GM18505 (cell line): ENCODE results near the gene HBS1L.
A peak's percentile ranks its signal among the peaks of the same experiment; 100 is the strongest.
"Not testable (repeated sequence)": the region's sequence is repeated elsewhere in the genome, so short reads cannot be mapped to it uniquely, and the experiment has no call there.

Experiments
- ATAC-seq: cut with Tn5 transposase; IDR thresholded peaks from one replicate; pipeline ENCODE4 v1.9.1; 2021; ENCODE audit not compliant: unreplicated experiment
- POLR2A ChIP-seq: IDR thresholded peaks from 4 replicates; pipeline ENCODE4 v1.6.1; 2011; ENCODE audit warnings: borderline replicate concordance; ENCODE audit not compliant: insufficient read depth, insufficient read length; ENCODE audit errors: extremely low read depth

HBS1L gene

GRCh38 chr6:135066397-135066796, 11.8 kb upstream of the HBS1L start:
- no peak for ATAC-seq
- no peak for TF ChIP-seq POLR2A

- no peak for TF ChIP-seq POLR2A
- no peak for ATAC-seq
Measured at GRCh38 chr6:135064586-135064985, 10.0 kb upstream of the HBS1L start.

GRCh38 chr6:135063926-135064325, 9.3 kb upstream of the HBS1L start:
- ATAC-seq = no peak
- no peak for TF ChIP-seq POLR2A

GRCh38 chr6:135062735-135063134, 8.1 kb upstream of the HBS1L start:
- TF ChIP-seq POLR2A = no peak
- no peak for ATAC-seq

- no peak for ATAC-seq
- TF ChIP-seq POLR2A = no peak
Measured at GRCh38 chr6:135060076-135060475, 5.5 kb upstream of the HBS1L start.

GRCh38 chr6:135058299-135058698, 3.7 kb upstream of the HBS1L start:
- ATAC-seq = not testable (repeated sequence)

GRCh38 chr6:135056632-135057031, 2.0 kb upstream of the HBS1L start:
- no peak for TF ChIP-seq POLR2A
- ATAC-seq = no peak

GRCh38 chr6:135054226-135054568, 425 bp downstream of the HBS1L start:
- peak; percentile 4 for ATAC-seq
- no peak for TF ChIP-seq POLR2A

GRCh38 chr6:135053406-135053805, 1.2 kb downstream of the HBS1L start:
- no peak for TF ChIP-seq POLR2A

GRCh38 chr6:135052939-135053338, 1.7 kb downstream of the HBS1L start:
- ATAC-seq = no peak

More at GRCh38 chr6:135053406-135053805, 1.2 kb downstream of the HBS1L start:
- ATAC-seq = no peak

GRCh38 chr6:135048915-135049314, 5.7 kb downstream of the HBS1L start:
- ATAC-seq = no peak
- TF ChIP-seq POLR2A = no peak

More at GRCh38 chr6:135052939-135053338, 1.7 kb downstream of the HBS1L start:
- TF ChIP-seq POLR2A = no peak

- ATAC-seq = no peak
- no peak for TF ChIP-seq POLR2A
Measured at GRCh38 chr6:135047336-135047735, 7.3 kb downstream of the HBS1L start.

- TF ChIP-seq POLR2A = no peak
Measured at GRCh38 chr6:135046912-135047311, 7.7 kb downstream of the HBS1L start.

GRCh38 chr6:135044639-135045038, 10.0 kb downstream of the HBS1L start:
- TF ChIP-seq POLR2A = no peak
- ATAC-seq = no peak

More at GRCh38 chr6:135046912-135047311, 7.7 kb downstream of the HBS1L start:
- ATAC-seq = no peak

GRCh38 chr6:135043846-135044245, 10.8 kb downstream of the HBS1L start:
- no peak for TF ChIP-seq POLR2A
- ATAC-seq = no peak
